AG04450 (cell line): Measurements from ENCODE around the gene LRRC73. TPM values are rescaled to one million over a fixed set of nuclear protein-coding genes. Genes with fewer than 3 reads are reported as not detected.
"Not testable (repeated sequence)": the region's sequence is repeated elsewhere in the genome, so short reads cannot be mapped to it uniquely, and the experiment has no call there.

Source experiments
- CTCF ChIA-PET: fragments of 300-600, 350-600 bp; formaldehyde crosslinking; extraction: SDS; loops from one replicate; lab custom pipeline; 2022; ENCODE audit warnings: antibody characterized with exemption, inconsistent platforms; lab: Charles Lee
- POLR2A ChIA-PET: fragments of 350-600 bp; formaldehyde crosslinking; extraction: SDS; loops from one replicate; lab custom pipeline; 2021; ENCODE audit warnings: antibody characterized with exemption, inconsistent platforms; lab: Yijun Ruan, JAX
- DNase-seq: peaks from one replicate; pipeline ENCODE4 v3.0.0-alpha.2; 2011; ENCODE audit warnings: low read depth, low spot score
- H3K27ac ChIP-seq: one replicate; pipeline ENCODE4 v1.5.1; 2012; ENCODE audit warnings: low read depth, low read length, control low read depth
- H3K27me3 ChIP-seq: one replicate; pipeline ENCODE4 v1.6.0; 2012; ENCODE audit warnings: low read length; ENCODE audit not compliant: control insufficient read depth, insufficient read depth
- H3K4me3 ChIP-seq: 2 replicates; pipeline ENCODE4 v1.5.1; 2011; ENCODE audit warnings: mild to moderate bottlenecking, low read depth, low read length, control low read depth
- H3K9me3 ChIP-seq: 2 replicates; pipeline ENCODE4 v1.5.1; 2012; ENCODE audit warnings: low read length; ENCODE audit not compliant: control insufficient read depth, insufficient read depth
- CTCF ChIP-seq: IDR thresholded peaks from 2 replicates; pipeline ENCODE4 v1.5.1; 2011; ENCODE audit warnings: low read depth, low read length, control low read depth, inconsistent platforms
- polyA minus RNA-seq: library from RNA; depleted of rRNA, polyadenylated mRNA; stranded (reverse); fragments of >200 nt; gene quantifications from 2 replicates; pipeline ENCODE4 v1.2.3, GENCODE V29; 2011; rRNA and poly(A)+ RNA removed
- polyA plus RNA-seq: library from polyadenylated mRNA; depleted of rRNA; stranded (reverse); fragments of >200 nt; gene quantifications from 2 replicates; pipeline ENCODE4 v1.2.3, GENCODE V29; 2011; rRNA removed

Gene LRRC73, protein sequence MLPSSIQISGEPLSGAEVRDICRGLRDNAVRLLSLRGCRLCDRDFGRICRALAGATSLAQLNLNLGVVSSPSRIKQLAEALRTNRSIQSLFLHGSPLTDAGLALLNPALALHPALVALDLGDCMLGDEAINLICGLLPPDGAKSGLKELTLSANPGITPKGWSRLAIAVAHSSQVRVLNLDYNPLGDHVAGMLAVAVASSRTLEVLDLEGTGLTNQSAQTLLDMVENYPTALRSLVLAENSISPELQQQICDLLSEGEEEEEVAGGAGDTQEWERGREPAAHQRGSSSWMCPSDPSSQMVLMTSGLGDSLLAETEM
- polyA plus RNA-seq, result 0.14 and 0.16 TPM in 2 replicates
- 0.26 and 0.32 TPM in 2 replicates for polyA minus RNA-seq

DNA sequence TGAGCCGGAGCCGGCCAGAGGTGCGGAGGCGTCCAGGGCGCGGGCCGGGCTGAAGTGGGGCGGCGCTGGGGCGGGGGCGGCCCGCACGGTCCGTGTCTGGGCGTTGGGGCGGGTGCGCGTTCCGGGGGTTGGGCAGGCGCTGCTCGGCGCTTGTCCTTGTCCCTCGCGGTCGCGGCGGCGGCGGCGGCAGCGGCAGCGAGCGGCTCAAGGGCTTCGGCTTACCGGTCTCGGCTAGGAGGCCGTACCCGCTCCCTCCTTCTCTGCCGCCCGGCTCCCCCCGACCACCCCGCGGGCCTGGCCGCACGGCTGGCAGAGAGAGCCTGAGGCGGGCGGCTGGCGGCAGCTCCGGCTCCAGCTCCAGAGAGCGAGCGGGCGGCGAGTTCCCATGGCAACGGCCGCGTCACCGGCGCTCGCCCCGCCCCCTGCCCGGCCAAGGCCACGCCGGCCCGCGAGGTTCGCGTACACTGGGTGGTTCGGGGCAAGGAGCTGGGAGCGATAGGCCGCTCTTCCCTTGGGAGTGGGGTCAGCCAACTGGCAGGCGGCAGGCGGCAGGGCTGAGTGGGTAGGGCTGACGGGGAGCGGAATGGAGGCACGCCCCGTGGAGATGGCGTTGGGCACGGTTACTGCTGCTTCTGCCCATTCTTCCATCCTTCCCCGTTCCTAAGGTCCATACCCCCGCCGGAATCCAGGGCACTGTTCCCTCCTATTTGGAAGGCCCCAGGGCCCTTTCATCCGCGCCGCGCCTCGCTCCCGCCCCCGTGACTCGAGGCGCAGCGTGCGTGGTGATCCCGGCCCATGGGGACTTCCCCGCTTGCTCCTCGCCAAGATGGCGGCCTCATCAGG lies at the start of gene LRRC73:
Gene LRRC73 (minus strand): TSS at position 363 of the 843 bp plus-strand sequence. CDS start 561 bp downstream, outside the sequence.
- DNase-seq, result no peak
- POLR2A ChIA-PET, result interaction anchor here (1.0 to 1.5 kb wide), 5 partner anchors 8 to 336 kb away, joined by 3 to 6 read pairs (median 4); partner anchors contain the start of gene DLK2

GRCh38 chr6:43559328-43559727 lies 49.2 kb upstream of the LRRC73 start:
- Histone ChIP-seq H3K9me3 (no peaks in the 10 kb centered on the region), H3K4me3 (no peak overlapping the region), H3K27ac (no peak overlapping the region), H3K27me3 (no peaks in the 10 kb centered on the region)
- no peak for TF ChIP-seq CTCF
- no peak for DNase-seq
- CTCF ChIA-PET, result no interaction called here
- POLR2A ChIA-PET, result no interaction called here

More for the DNA sequence above, at the start of gene LRRC73:
- CTCF ChIA-PET, result interaction anchor here (1.1 to 5.9 kb wide), 2 partner anchors 14 to 56 kb away, joined by 6 to 54 read pairs; no protein-coding TSS in a partner anchor
- Histone ChIP-seq H3K27me3 (no peaks in the 10 kb centered on the region), H3K27ac (peak within 1 kb of the TSS; percentile 39), H3K9me3 (no peaks in the 10 kb centered on the region; the same call in 1 of the 2 replicates), H3K4me3 (peak within 1 kb of the TSS; percentile 63)
- TF ChIP-seq CTCF, result no peak

- H3K4me3 ChIP-seq, H3K27me3 ChIP-seq, H3K27ac ChIP-seq, H3K9me3 ChIP-seq, POLR2A ChIA-PET, DNase-seq: not testable (repeated sequence)
- CTCF ChIA-PET, result interaction anchor here (0.6 kb wide), 1 partner anchor 269 kb away, joined by 3 read pairs; no protein-coding TSS in a partner anchor
Observed at GRCh38 chr6:43557620-43558019, 47.5 kb upstream of the LRRC73 start.

GRCh38 chr6:43547222-43547621 lies 37.1 kb upstream of the LRRC73 start:
- Histone ChIP-seq H3K27me3 (no peaks in the 10 kb centered on the region), H3K4me3 (no peak overlapping the region), H3K9me3 (no peaks in the 10 kb centered on the region), H3K27ac (no peak overlapping the region)
- CTCF ChIA-PET, result interaction anchor here (0.6 kb wide), 1 partner anchor 9 kb away, joined by 6 read pairs; no protein-coding TSS in a partner anchor
- DNase-seq, result no peak
- POLR2A ChIA-PET, result interaction anchor here (1.1 kb wide), 1 partner anchor 29 kb away, joined by 3 read pairs; the partner anchor contains the start of genes POLH and XPO5
- TF ChIP-seq CTCF, result no peak

- no peak overlapping the region for H3K4me3 ChIP-seq
- H3K9me3 ChIP-seq, result no peaks in the 10 kb centered on the region
- TF ChIP-seq CTCF, result no peak
- DNase-seq, result no peak
- ChIA-PET POLR2A (no interaction called here), CTCF (interaction anchor here (0.7 kb wide), 1 partner anchor 63 kb away, joined by 3 read pairs; no protein-coding TSS in a partner anchor)
- no peak overlapping the region for H3K27ac ChIP-seq
- H3K27me3 ChIP-seq, result no peaks in the 10 kb centered on the region
Observed at GRCh38 chr6:43544461-43544860, 34.3 kb upstream of the LRRC73 start.
